Measurements from ENCODE around the gene GRID2IP. TPM values are rescaled to one million over a fixed set of nuclear protein-coding genes. Genes with fewer than 3 reads are reported as not detected.
"Not testable (repeated sequence)": the region's sequence is repeated elsewhere in the genome, so short reads cannot be mapped to it uniquely, and the experiment has no call there.

Gene GRID2IP
- total RNA-seq, 2 experiments from 2014 or later = 0.21 TPM; not detected in 1

- ChIA-PET CTCF (interaction anchor here (0.7 kb wide), 1 partner anchor 17 kb away, joined by 3 read pairs; no protein-coding TSS in a partner anchor), POLR2A (no interaction called here)
- H3K27me3 Mint-ChIP-seq (ENCODE audit: low read depth) = no peaks in the 10 kb centered on the region
- H3K27ac Mint-ChIP-seq = no peak overlapping the region
- H3K4me1 Mint-ChIP-seq (ENCODE audit: low read depth) = peaks cover 9% of the 10 kb centered on the region
- H3K36me3 Mint-ChIP-seq (ENCODE audit: low read depth) = peaks cover 9% of the 10 kb centered on the region
- ATAC-seq = no peak
- H3K4me3 Mint-ChIP-seq = no peak overlapping the region
- no peaks in the 10 kb centered on the region for H3K9me3 Mint-ChIP-seq (ENCODE audit: insufficient read depth)
- no peak for DNase-seq
These were observed 100.0 kb downstream of the GRID2IP start for GRCh38 chr7:6451224-6451705.

- Mint-ChIP-seq H3K4me1 (ENCODE audit: low read depth) (peaks cover 13% of the 10 kb centered on the region), H3K36me3 (ENCODE audit: low read depth) (peaks cover 13% of the 10 kb centered on the region)
- POLR2A ChIA-PET; CTCF ChIA-PET; H3K9me3 Mint-ChIP-seq (ENCODE audit: insufficient read depth); ATAC-seq; H3K4me3 Mint-ChIP-seq; H3K27me3 Mint-ChIP-seq (ENCODE audit: low read depth); H3K27ac Mint-ChIP-seq; DNase-seq: not testable (repeated sequence)
These were observed 100.7 kb downstream of the GRID2IP start for GRCh38 chr7:6450591-6450990.

GRCh38 chr7:6449884-6450283 is 101.4 kb downstream of the GRID2IP start:
- ATAC-seq; H3K27me3 Mint-ChIP-seq (ENCODE audit: low read depth); POLR2A ChIA-PET; CTCF ChIA-PET; DNase-seq; H3K27ac Mint-ChIP-seq; H3K4me3 Mint-ChIP-seq; H3K9me3 Mint-ChIP-seq (ENCODE audit: insufficient read depth): not testable (repeated sequence)
- Mint-ChIP-seq H3K36me3 (ENCODE audit: low read depth) (peaks cover 20% of the 10 kb centered on the region), H3K4me1 (ENCODE audit: low read depth) (peaks cover 20% of the 10 kb centered on the region)

- ATAC-seq = no peak
- ChIA-PET CTCF (interaction anchor here (0.8 to 2.3 kb wide), 2 partner anchors 12 to 36 kb away, joined by 3 to 12 read pairs; no protein-coding TSS in a partner anchor), POLR2A (interaction anchor here (2.4 kb wide), 1 partner anchor 11 kb away, joined by 25 read pairs; no protein-coding TSS in a partner anchor)
- Mint-ChIP-seq H3K9me3 (ENCODE audit: insufficient read depth) (no peaks in the 10 kb centered on the region), H3K4me3 (peak overlapping the region; percentile 63), H3K27me3 (ENCODE audit: low read depth) (no peaks in the 10 kb centered on the region), H3K36me3 (ENCODE audit: low read depth) (peaks cover 28% of the 10 kb centered on the region), H3K4me1 (ENCODE audit: low read depth) (peaks cover 25% of the 10 kb centered on the region), H3K27ac (peak overlapping the region; percentile 50)
- DNase-seq = no peak
These were observed 102.2 kb downstream of the GRID2IP start for GRCh38 chr7:6448943-6449543.

- ChIA-PET CTCF (interaction anchor here (0.9 to 2.3 kb wide), 3 partner anchors 9 to 143 kb away, joined by 3 to 12 read pairs (median 3); partner anchors contain the start of gene INTS15), POLR2A (interaction anchor here (0.5 to 2.4 kb wide), 3 partner anchors 10 to 883 kb away, joined by 3 to 25 read pairs (median 4); no protein-coding TSS in a partner anchor)
- Mint-ChIP-seq H3K4me1 (ENCODE audit: low read depth) (peaks cover 31% of the 10 kb centered on the region), H3K27me3 (ENCODE audit: low read depth) (no peaks in the 10 kb centered on the region), H3K9me3 (ENCODE audit: insufficient read depth) (no peaks in the 10 kb centered on the region), H3K4me3 (peak within 1 kb of the TSS; percentile 96), H3K36me3 (ENCODE audit: low read depth) (peaks cover 36% of the 10 kb centered on the region), H3K27ac (peak within 1 kb of the TSS; percentile 91)
- ATAC-seq (peak; percentile 91), DNase-seq (peak; percentile 96)
These were observed 103.6 kb downstream of the GRID2IP start, which contains the start of gene DAGLB for GRCh38 chr7:6447581-6448199. Gene DAGLB (minus strand): TSS chr7:6447954. CDS start chr7:6447842, 112 bp downstream.

Other genes starting within 250 kb of the GRID2IP start
- 10 to 100 TPM; 11.6 to 16.7 TPM for gene FAM220A, start 202.5 kb downstream of the GRID2IP start, total RNA-seq
- 100 to 1,000 TPM; 182 to 186 TPM for gene RAC1, start 176.9 kb downstream of the GRID2IP start, total RNA-seq
- gene DAGLB, start 103.5 kb downstream of the GRID2IP start, total RNA-seq = 10 to 100 TPM; 25.1 to 28.5 TPM
- 10 to 100 TPM; 60.3 to 61.9 TPM for gene KDELR2, start 67.3 kb downstream of the GRID2IP start, total RNA-seq
- gene ZDHHC4, start 26.0 kb upstream of the GRID2IP start, total RNA-seq = 10 to 100 TPM; 29.3 to 35.7 TPM
- 10 to 100 TPM; 40.9 to 42.7 TPM for gene INTS15, start 38.6 kb upstream of the GRID2IP start, total RNA-seq
- 1 to 10 TPM in 1 of 2 experiments, under 1 TPM in 1; 0.78 to 1.0 TPM for gene ZNF853, start 64.1 kb upstream of the GRID2IP start, total RNA-seq
- gene ZNF316, start 85.9 kb upstream of the GRID2IP start, total RNA-seq = 10 to 100 TPM; 24.2 to 26.8 TPM
- gene ZNF12, start 155.5 kb upstream of the GRID2IP start, total RNA-seq = 10 to 100 TPM; 20.1 to 23.1 TPM
- gene RSPH10B2, start 202.6 kb upstream of the GRID2IP start, total RNA-seq = 1 to 10 TPM in 1 of 2 experiments, under 1 TPM in 1; 0.63 to 1.1 TPM